Neural progenitor cell (in vitro differentiated cells): ENCODE results near the gene SLC35A2. TPM values are rescaled to one million over a fixed set of nuclear protein-coding genes. Genes with fewer than 3 reads are reported as not detected.

Source experiments
- DNase-seq: peaks from one replicate; pipeline ENCODE4 v3.0.0-alpha.2; 2016; ENCODE audit warnings: low spot score
- H2AFZ ChIP-seq: fragments of 200-600 bp; sonication (generic); replicated peaks from 2 replicates; pipeline ENCODE4 v1.6.1; 2016; ENCODE audit warnings: antibody characterized with exemption
- H3F3A ChIP-seq: fragments of 200-600 bp; sonication (generic); 2 replicates; pipeline ENCODE4 v1.6.1; 2016; ENCODE audit warnings: antibody characterized with exemption, low read depth
- H3K27ac ChIP-seq: fragments of 200-600 bp; sonication (generic); 2 replicates; pipeline ENCODE4 v1.5.1; 2016; ENCODE audit warnings: mild to moderate bottlenecking
- H3K27me3 ChIP-seq: fragments of 200-600 bp; sonication (generic); 2 replicates; pipeline ENCODE4 v1.6.1; 2016; ENCODE audit warnings: mild to moderate bottlenecking, moderate library complexity
- H3K36me3 ChIP-seq: fragments of 200-600 bp; sonication (generic); 2 replicates; pipeline ENCODE4 v1.5.1; 2016
- H3K4me1 ChIP-seq: fragments of 200-600 bp; sonication (generic); 2 replicates; pipeline ENCODE4 v1.6.1; 2016; ENCODE audit warnings: mixed run types
- H3K4me2 ChIP-seq: fragments of 200-600 bp; sonication (generic); 2 replicates; pipeline ENCODE4 v1.6.1; 2016
- H3K4me3 ChIP-seq: fragments of 200-600 bp; sonication (generic); 2 replicates; pipeline ENCODE4 v1.5.1; 2016
- H3K79me2 ChIP-seq: fragments of 200-600 bp; sonication (generic); 2 replicates; pipeline ENCODE4 v1.6.1; 2016; ENCODE audit warnings: low read depth
- H3K9ac ChIP-seq: fragments of 200-600 bp; sonication (generic); 2 replicates; pipeline ENCODE4 v1.6.1; 2016
- H3K9me3 ChIP-seq: fragments of 200-600 bp; sonication (generic); 2 replicates; pipeline ENCODE4 v1.5.1; 2016; ENCODE audit warnings: low read depth
- H4K20me1 ChIP-seq: fragments of 200-600 bp; sonication (generic); 2 replicates; pipeline ENCODE4 v1.6.1; 2016; ENCODE audit warnings: low read depth
- H3K27ac Mint-ChIP-seq: 3 replicates; pipeline ENCODE4 v1.8.0; 2021; ENCODE audit warnings: mixed read lengths
- H3K27me3 Mint-ChIP-seq: 2 replicates; pipeline ENCODE4 v1.8.0; 2022; ENCODE audit warnings: low read depth, mild to moderate bottlenecking, inconsistent platforms, moderate library complexity, mixed read lengths; ENCODE audit not compliant: insufficient read depth
- H3K36me3 Mint-ChIP-seq: 3 replicates; pipeline ENCODE4 v1.8.0; 2021; ENCODE audit warnings: mixed read lengths
- H3K4me1 Mint-ChIP-seq: 3 replicates; pipeline ENCODE4 v1.8.0; 2021; ENCODE audit warnings: mixed read lengths
- H3K4me3 Mint-ChIP-seq: 3 replicates; pipeline ENCODE4 v1.8.0; 2021; ENCODE audit warnings: mild to moderate bottlenecking, moderate library complexity, mixed read lengths
- H3K9me3 Mint-ChIP-seq: 3 replicates; pipeline ENCODE4 v1.8.0; 2020; ENCODE audit warnings: mixed read lengths
- EZH2 ChIP-seq: fragments of 200-600 bp; sonication (generic); IDR thresholded peaks from 2 replicates; pipeline ENCODE4 v1.6.1; 2017; ENCODE audit warnings: antibody characterized with exemption, mild to moderate bottlenecking, moderate library complexity
- EZH2phosphoT487 ChIP-seq: fragments of 200-600 bp; sonication (generic); IDR thresholded peaks from 2 replicates; pipeline ENCODE4 v1.6.1; 2017; ENCODE audit warnings: antibody characterized with exemption
- total RNA-seq: library from RNA; depleted of rRNA; stranded (reverse); fragments of >200 nt; gene quantifications from 2 replicates; pipeline ENCODE4 v1.2.3, GENCODE V29; 2015; ENCODE audit warnings: low replicate concordance
- TF ChIP-seq, protein P1 (sequence below): fragments of 200-600 bp; sonication (generic); IDR thresholded peaks from 2 replicates; pipeline ENCODE4 v1.5.1; 2017; ENCODE audit warnings: antibody characterized with exemption, mild to moderate bottlenecking

Gene SLC35A2
- total RNA-seq, 1 donor from 2014 or later: 8.6 TPM

DNA sequence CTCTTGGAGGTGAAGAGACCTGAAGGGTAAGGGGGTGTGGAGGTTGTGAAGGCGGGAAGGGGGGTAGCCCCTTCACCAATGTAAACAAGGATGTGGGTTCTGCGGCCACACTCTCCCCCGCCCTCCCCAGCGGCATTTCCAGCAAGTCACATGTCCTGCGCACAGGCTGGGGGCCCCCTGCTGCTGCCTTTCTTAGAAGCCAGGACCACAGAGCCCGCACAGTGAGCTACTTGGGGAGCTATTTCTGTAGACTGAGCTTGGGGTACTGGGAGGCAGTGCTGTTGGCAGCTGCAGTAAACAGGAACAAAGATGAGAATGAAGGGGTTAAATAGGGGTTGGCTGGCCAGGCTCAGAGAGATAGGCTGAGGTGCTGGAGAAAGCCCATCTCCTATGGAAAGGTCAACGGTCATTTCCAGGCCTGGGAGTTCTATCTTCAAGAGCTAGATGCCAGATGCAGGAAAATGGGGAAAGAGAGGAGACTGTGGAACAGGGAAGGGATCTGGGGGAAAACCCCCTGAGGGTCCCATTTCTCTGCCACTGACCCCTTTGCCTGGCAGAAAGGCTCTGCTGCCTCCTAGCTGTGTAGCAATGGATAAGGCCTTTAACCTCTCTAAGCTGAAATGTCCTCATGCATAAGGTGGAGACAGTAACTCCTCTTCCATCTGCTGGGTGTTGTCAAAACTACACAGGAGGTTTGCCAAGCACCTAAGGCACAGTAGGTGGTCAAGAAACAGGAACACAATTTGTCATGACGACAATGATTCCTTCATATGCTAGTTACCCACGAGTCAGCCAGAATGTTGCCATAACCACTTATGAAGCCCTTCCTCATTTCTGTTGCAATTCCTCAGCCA, 25.8 kb upstream of the SLC35A2 start:
- peaks cover 15% of the 10 kb centered on the region for H4K20me1 ChIP-seq
- Mint-ChIP-seq H3K27me3 (peaks cover 4% of the 10 kb centered on the region), H3K36me3 (peaks cover 9% of the 10 kb centered on the region), H3K4me1 (no peaks in the 10 kb centered on the region), H3K4me3 (no peak overlapping the region), H3K9me3 (peaks cover 10% of the 10 kb centered on the region), H3K27ac (no peak overlapping the region)
- DNase-seq: peak; percentile 39
- H3K79me2 ChIP-seq: peaks cover 55% of the 10 kb centered on the region
- no peaks in the 10 kb centered on the region for H3K36me3 ChIP-seq
- peaks cover 3% of the 10 kb centered on the region for H3F3A ChIP-seq
- H3K9me3 ChIP-seq: no peaks in the 10 kb centered on the region
- TF ChIP-seq, protein P1, sequence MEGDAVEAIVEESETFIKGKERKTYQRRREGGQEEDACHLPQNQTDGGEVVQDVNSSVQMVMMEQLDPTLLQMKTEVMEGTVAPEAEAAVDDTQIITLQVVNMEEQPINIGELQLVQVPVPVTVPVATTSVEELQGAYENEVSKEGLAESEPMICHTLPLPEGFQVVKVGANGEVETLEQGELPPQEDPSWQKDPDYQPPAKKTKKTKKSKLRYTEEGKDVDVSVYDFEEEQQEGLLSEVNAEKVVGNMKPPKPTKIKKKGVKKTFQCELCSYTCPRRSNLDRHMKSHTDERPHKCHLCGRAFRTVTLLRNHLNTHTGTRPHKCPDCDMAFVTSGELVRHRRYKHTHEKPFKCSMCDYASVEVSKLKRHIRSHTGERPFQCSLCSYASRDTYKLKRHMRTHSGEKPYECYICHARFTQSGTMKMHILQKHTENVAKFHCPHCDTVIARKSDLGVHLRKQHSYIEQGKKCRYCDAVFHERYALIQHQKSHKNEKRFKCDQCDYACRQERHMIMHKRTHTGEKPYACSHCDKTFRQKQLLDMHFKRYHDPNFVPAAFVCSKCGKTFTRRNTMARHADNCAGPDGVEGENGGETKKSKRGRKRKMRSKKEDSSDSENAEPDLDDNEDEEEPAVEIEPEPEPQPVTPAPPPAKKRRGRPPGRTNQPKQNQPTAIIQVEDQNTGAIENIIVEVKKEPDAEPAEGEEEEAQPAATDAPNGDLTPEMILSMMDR: peak; percentile 46
- no peak for TF ChIP-seq EZH2phosphoT487
- no peak overlapping the region for H3K9ac ChIP-seq
- no peaks in the 10 kb centered on the region for H3K4me1 ChIP-seq
- H3K4me3 ChIP-seq: no peak overlapping the region
- no peak overlapping the region for H3K27ac ChIP-seq
- no peaks in the 10 kb centered on the region for H3K27me3 ChIP-seq
- H2AFZ ChIP-seq: no peak overlapping the region
- H3K4me2 ChIP-seq: peak overlapping the region; percentile 33

DNA sequence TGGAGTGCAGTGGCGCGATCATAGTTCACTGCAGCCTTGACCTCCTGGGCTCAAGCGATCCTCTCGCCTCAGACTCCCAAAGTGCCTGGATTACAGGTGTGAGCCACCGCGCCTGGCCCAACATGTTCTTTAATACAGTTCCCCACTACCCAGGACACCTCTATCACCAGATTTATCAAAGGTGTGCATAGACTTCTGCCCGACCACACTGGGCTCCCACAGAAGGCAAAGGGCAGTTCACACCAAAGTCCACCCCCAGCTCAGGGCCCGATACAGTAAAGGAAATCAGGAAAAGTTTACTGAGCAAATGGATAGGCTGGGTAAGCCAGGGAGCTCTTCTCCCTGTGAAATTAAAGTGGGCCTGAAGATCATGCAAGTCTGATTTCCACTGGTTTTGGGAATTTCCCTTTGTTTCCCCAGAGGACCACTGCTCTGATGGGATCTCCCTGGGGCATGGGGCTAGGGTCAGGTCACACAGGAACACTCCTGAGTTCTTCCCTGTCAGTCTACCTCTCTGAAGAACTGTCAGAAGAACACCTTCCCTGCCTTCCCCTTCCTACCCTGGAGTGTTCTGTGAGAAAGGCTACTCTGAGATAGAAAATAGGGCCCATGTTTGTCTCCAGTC, 25.1 kb upstream of the SLC35A2 start:
- H2AFZ ChIP-seq: no peak overlapping the region
- TF ChIP-seq EZH2 (no peak), EZH2phosphoT487 (no peak)
- H3K27ac Mint-ChIP-seq: no peak overlapping the region
- no peak overlapping the region for H3K4me3 ChIP-seq
- H3K9me3 Mint-ChIP-seq: peaks cover 10% of the 10 kb centered on the region
- peaks cover 7% of the 10 kb centered on the region for H3K36me3 Mint-ChIP-seq
- peaks cover 51% of the 10 kb centered on the region for H3K79me2 ChIP-seq
- H4K20me1 ChIP-seq: peaks cover 15% of the 10 kb centered on the region
- H3K9me3 ChIP-seq: no peaks in the 10 kb centered on the region
- H3K27me3 ChIP-seq: no peaks in the 10 kb centered on the region
- H3K4me1 Mint-ChIP-seq: no peaks in the 10 kb centered on the region
- DNase-seq: no peak
- H3K27me3 Mint-ChIP-seq: peaks cover 2% of the 10 kb centered on the region
- H3K27ac ChIP-seq: no peak overlapping the region
- no peaks in the 10 kb centered on the region for H3K4me1 ChIP-seq
- peak overlapping the region; percentile 33 for H3K4me2 ChIP-seq
- H3F3A ChIP-seq: peaks cover 3% of the 10 kb centered on the region
- no peak overlapping the region for H3K4me3 Mint-ChIP-seq
- no peaks in the 10 kb centered on the region for H3K36me3 ChIP-seq
- no peak overlapping the region for H3K9ac ChIP-seq

DNA sequence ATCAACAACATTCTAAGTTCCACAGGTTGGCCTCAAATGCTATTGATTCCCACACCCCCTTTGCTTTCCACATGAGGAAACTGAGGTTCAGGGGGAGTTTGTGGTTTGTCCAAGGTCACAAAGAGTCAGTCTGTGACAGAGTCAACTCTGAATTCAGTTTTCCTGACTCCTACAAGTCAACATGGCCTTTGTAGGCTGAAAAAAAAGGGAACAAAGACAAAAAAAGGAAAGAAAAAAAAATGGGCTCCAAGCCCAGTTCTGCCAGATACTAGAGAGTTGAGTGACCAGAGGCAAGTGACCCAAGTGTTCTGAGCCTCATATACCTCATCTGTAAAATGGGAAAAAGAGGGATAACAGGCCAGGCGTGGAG, 23.8 kb upstream of the SLC35A2 start:
- Histone ChIP-seq H3K4me2 (no peak overlapping the region), H3K27me3 (no peaks in the 10 kb centered on the region), H2AFZ (no peak overlapping the region), H3K4me3 (no peak overlapping the region), H3K79me2 (peaks cover 41% of the 10 kb centered on the region), H3K36me3 (no peaks in the 10 kb centered on the region), H3K9ac (no peak overlapping the region), H3K9me3 (no peaks in the 10 kb centered on the region), H4K20me1 (peaks cover 15% of the 10 kb centered on the region), H3F3A (peaks cover 3% of the 10 kb centered on the region), H3K4me1 (no peaks in the 10 kb centered on the region), H3K27ac (no peak overlapping the region)
- peaks cover 14% of the 10 kb centered on the region for H3K9me3 Mint-ChIP-seq
- peaks cover 7% of the 10 kb centered on the region for H3K36me3 Mint-ChIP-seq
- no peaks in the 10 kb centered on the region for H3K4me1 Mint-ChIP-seq
- peaks cover 2% of the 10 kb centered on the region for H3K27me3 Mint-ChIP-seq
- DNase-seq: no peak
- no peak overlapping the region for H3K4me3 Mint-ChIP-seq
- no peak overlapping the region for H3K27ac Mint-ChIP-seq
- TF ChIP-seq, protein P1: no peak
- TF ChIP-seq EZH2: no peak
- no peak for TF ChIP-seq EZH2phosphoT487
